Choroid plexus epithelial cell (primary cell): ENCODE data around the gene SPACDR.
A peak's percentile ranks its signal among the peaks of the same experiment; 100 is the strongest.

ENCODE experiments used
- DNase-seq: peaks from one replicate; pipeline ENCODE4 v3.0.0-alpha.2; 2010; ENCODE audit warnings: low read depth
- H3K4me3 ChIP-seq: 2 replicates; pipeline ENCODE4 v1.5.1; 2011; ENCODE audit warnings: low read depth, mild to moderate bottlenecking, control low read depth, low read length, moderate library complexity
- CTCF ChIP-seq: conservative IDR thresholded peaks from 2 replicates; pipeline ENCODE4 v1.5.1; 2011; ENCODE audit warnings: low read depth, mild to moderate bottlenecking, control low read depth, inconsistent platforms, low read length, moderate library complexity

The SPACDR gene

GRCh38 chr7:100431286-100431735, 32.7 kb downstream of the SPACDR start:
- DNase-seq: no peak
- TF ChIP-seq CTCF: no peak
- H3K4me3 ChIP-seq: no peak overlapping the region

GRCh38 chr7:100430493-100431285, 33.4 kb downstream of the SPACDR start:
- TF ChIP-seq CTCF: no peak
- H3K4me3 ChIP-seq: peak overlapping the region; percentile 70
- no peak for DNase-seq

GRCh38 chr7:100429637-100430492, 34.2 kb downstream of the SPACDR start, which contains the start of gene MEPCE:
MEPCE (plus strand) TSS chr7:100429831; CDS start chr7:100430019, 188 bp downstream.
- peak; percentile 98 for DNase-seq
- TF ChIP-seq CTCF: no peak
- H3K4me3 ChIP-seq: peak within 1 kb of the TSS; percentile 81

- peak; percentile 100 for DNase-seq
- peak overlapping the region; percentile 81 for H3K4me3 ChIP-seq
- peak; percentile 11 for TF ChIP-seq CTCF
Measured at GRCh38 chr7:100428967-100429636, 35.0 kb downstream of the SPACDR start.

- H3K4me3 ChIP-seq: peak within 1 kb of the TSS; percentile 81
- peak; percentile 98 for DNase-seq
- TF ChIP-seq CTCF: peak; percentile 6
Measured at GRCh38 chr7:100428199-100428966, 35.7 kb downstream of the SPACDR start, which contains the start of gene ZCWPW1. ZCWPW1 (minus strand) TSS chr7:100428703; CDS start chr7:100420649, 8,054 bp downstream.

- TF ChIP-seq CTCF: no peak
- peak overlapping the region; percentile 81 for H3K4me3 ChIP-seq
- DNase-seq: no peak
Measured at GRCh38 chr7:100427762-100428198, 36.3 kb downstream of the SPACDR start.
